ENCODE data around the gene DLG4.
A peak's percentile ranks its signal among the peaks of the same experiment; 100 is the strongest.
"Not testable (repeated sequence)": the region's sequence is repeated elsewhere in the genome, so short reads cannot be mapped to it uniquely, and the experiment has no call there.

Gene DLG4

GRCh38 chr17:7211491-7212273, 8.0 kb downstream of the DLG4 start:
- no peak for DNase-seq

- no peak for DNase-seq
Observed at GRCh38 chr17:7208754-7209460, 10.7 kb downstream of the DLG4 start.

- DNase-seq: no peak
Observed at GRCh38 chr17:7208027-7208571, 11.5 kb downstream of the DLG4 start.

GRCh38 chr17:7207120-7208001, 12.3 kb downstream of the DLG4 start:
- DNase-seq: no peak

- no peak for DNase-seq
Observed at GRCh38 chr17:7205561-7205960, 14.1 kb downstream of the DLG4 start.

- DNase-seq: peak; percentile 94
Observed at GRCh38 chr17:7204828-7205461, 14.7 kb downstream of the DLG4 start.

- DNase-seq: peak; percentile 33
Observed at GRCh38 chr17:7204336-7204735, 15.3 kb downstream of the DLG4 start.

- no peak for DNase-seq
Observed at GRCh38 chr17:7203391-7203790, 16.2 kb downstream of the DLG4 start.

GRCh38 chr17:7196651-7197401, 22.8 kb downstream of the DLG4 start:
- no peak for DNase-seq

- no peak for DNase-seq
Observed at GRCh38 chr17:7195971-7196370, 23.7 kb downstream of the DLG4 start.

GRCh38 chr17:7192271-7192937, 27.2 kb downstream of the DLG4 start:
- no peak for DNase-seq

GRCh38 chr17:7191571-7192270, 27.9 kb downstream of the DLG4 start:
- no peak for DNase-seq

GRCh38 chr17:7191069-7191468, 28.6 kb downstream of the DLG4 start:
- no peak for DNase-seq

- DNase-seq: no peak
Observed at GRCh38 chr17:7190276-7190917, 29.2 kb downstream of the DLG4 start.

GRCh38 chr17:7186241-7186640, 33.4 kb downstream of the DLG4 start:
- DNase-seq: no peak

GRCh38 chr17:7184647-7185046, 35.0 kb downstream of the DLG4 start:
- no peak for DNase-seq

- no peak for DNase-seq
Observed at GRCh38 chr17:7184091-7184488, 35.5 kb downstream of the DLG4 start.

GRCh38 chr17:7183433-7184090, 36.1 kb downstream of the DLG4 start:
- no peak for DNase-seq

- DNase-seq: not testable (repeated sequence)
Observed at GRCh38 chr17:7182101-7182500, 37.5 kb downstream of the DLG4 start.

All from activated gamma-delta T cell treated with Interleukin-2 at 50 U/mL for 16 hours (primary cell).